GM12872 (cell line): ENCODE data around the gene DCHS2.

Experiments used
- CTCF ChIP-seq: IDR thresholded peaks from 3 replicates; pipeline ENCODE4 v1.5.1; 2011; ENCODE audit warnings: low read depth, mild to moderate bottlenecking, low read length, moderate library complexity; ENCODE audit not compliant: insufficient read depth

DCHS2 gene

GRCh38 chr4:154491341-154492271 lies at the start of gene DCHS2:
Gene DCHS2 (minus strand): TSS chr4:154491799. CDS start chr4:154491355, 444 bp downstream.
- no peak for TF ChIP-seq CTCF

GRCh38 chr4:154534296-154534695 lies 42.7 kb upstream of the DCHS2 start:
- no peak for TF ChIP-seq CTCF

GRCh38 chr4:154529728-154530519 lies 38.3 kb upstream of the DCHS2 start:
- no peak for TF ChIP-seq CTCF

- TF ChIP-seq CTCF: no peak
These were observed 37.3 kb upstream of the DCHS2 start for GRCh38 chr4:154528869-154529268.

GRCh38 chr4:154527308-154527707 lies 35.7 kb upstream of the DCHS2 start:
- no peak for TF ChIP-seq CTCF

- TF ChIP-seq CTCF: no peak
These were observed 34.6 kb upstream of the DCHS2 start for GRCh38 chr4:154526151-154526550.

GRCh38 chr4:154521607-154522006 lies 30.0 kb upstream of the DCHS2 start:
- no peak for TF ChIP-seq CTCF
